Hepatocyte (in vitro differentiated cells): Measurements from ENCODE around the gene COL17A1.

Source experiments
- CTCF ChIP-seq: fragments of 200-600 bp; sonication (generic); IDR thresholded peaks from 2 replicates; pipeline ENCODE4 v1.5.1; 2016; ENCODE audit warnings: antibody characterized with exemption, mild to moderate bottlenecking; ENCODE audit not compliant: poor library complexity
- EZH2 ChIP-seq: fragments of 200-600 bp; sonication (generic); IDR thresholded peaks from 2 replicates; pipeline ENCODE4 v1.6.1; 2016; ENCODE audit warnings: antibody characterized with exemption, mild to moderate bottlenecking, borderline replicate concordance
- EZH2phosphoT487 ChIP-seq: fragments of 200-600 bp; sonication (generic); IDR thresholded peaks from one replicate; pipeline ENCODE4 v1.6.1; 2018; ENCODE audit warnings: antibody characterized with exemption, mild to moderate bottlenecking, low read depth, moderate library complexity; ENCODE audit not compliant: unreplicated experiment, severe bottlenecking

DNA sequence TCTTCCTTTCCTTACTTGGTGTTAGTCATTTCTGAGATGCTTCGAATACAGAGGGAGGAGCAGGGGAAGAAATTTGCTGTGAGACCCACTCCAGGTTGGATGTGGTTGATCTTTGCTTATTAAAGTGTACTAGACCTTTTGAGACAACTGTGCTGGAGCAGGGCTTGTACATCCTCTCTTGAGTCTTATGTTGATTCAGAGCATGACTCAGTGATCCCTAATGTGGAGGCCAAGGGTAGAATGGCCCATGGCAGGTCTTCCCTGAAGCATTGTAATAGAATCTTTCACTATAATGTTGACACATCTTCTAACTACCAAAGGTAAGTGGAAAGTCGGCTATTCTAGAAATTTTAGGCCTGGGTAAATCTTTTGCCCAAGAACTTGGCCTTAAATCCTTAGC lies 19.2 kb upstream of the COL17A1 start:
- TF ChIP-seq CTCF (no peak), EZH2 (no peak), EZH2phosphoT487 (no peak)
